SHP77 (cell line): ENCODE results near the gene CSRP2.
A peak's percentile ranks its signal among the peaks of the same experiment; 100 is the strongest.

Experiments used
- DNase-seq, 2 experiments: peaks; one replicate each; lab custom pipeline; 2025; lab: John Stamatoyannopoulos, UW

Gene CSRP2

DNA sequence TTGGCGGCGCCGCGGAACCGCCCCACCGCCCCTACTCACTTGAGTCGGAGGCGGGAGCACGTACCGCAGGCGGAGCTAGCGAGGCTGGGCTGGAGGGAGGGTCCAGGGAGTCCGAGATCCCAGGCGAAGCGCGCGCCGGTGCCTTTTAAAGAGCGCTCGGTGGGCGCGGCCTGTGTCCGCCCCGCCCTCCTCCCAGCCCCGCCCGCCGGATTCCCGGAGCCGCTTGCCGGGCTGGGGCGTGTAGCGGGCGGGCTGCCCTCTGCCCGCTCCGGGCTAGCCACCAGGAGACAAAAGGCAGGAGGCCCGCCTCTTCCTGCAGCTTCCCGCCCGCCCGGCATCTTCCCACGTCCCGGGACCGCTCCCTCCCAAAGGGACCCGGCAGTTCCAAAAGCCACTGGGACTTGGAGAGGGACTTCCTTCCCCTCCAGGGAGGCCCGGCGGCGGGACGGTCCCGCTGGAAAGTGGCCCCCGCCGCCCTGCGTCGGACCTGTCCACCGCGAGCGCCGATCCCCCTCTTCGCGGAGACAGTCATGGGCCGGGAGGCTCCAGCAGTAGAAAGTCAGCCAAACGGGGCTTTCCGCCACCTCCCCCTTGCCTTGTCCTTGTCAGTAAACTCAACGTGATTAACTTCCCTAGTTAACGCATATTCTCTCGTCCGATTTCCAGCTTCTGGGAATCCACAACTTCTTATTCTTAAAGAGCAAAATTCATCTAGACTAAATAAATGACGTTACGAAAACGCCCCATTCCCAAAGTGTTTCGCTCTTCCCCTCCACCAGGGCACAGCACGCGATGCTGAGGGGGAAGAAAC lies at the start of gene CSRP2:
CSRP2 (minus strand) TSS at position 121 of the 811 bp plus-strand sequence. CDS start 12,759 bp downstream, outside the sequence.
- peak; percentile 82 to 96 for DNase-seq

DNA sequence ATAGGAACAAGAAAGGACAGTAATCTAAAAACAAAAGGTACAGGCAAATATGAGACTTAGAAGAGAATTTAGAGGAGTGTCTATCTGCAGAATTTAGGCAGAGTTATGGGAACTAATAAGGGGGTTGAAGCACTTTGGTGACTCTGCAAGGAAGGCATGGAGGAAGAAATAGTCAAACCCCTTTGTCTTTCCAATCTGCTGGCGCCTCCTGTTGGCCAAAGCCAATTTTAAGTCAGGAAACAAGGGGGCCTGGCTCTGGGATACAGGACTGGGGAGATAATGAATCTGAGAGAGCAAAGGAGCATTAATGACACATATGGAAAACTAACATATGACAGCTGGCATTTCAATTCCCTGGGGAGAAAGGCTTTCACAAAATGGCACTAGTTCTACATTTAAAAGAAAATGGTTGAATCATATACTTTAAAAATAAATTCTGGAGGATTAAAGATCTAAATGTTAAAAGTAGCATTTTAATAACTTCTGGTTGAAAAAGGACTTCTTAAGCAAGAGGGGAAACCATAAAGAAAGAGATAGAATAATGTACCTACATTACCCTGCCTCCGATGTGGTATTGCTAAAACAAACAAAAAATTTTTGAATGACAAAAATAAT lies 48.5 kb upstream of the CSRP2 start:
- DNase-seq, result no peak

DNA sequence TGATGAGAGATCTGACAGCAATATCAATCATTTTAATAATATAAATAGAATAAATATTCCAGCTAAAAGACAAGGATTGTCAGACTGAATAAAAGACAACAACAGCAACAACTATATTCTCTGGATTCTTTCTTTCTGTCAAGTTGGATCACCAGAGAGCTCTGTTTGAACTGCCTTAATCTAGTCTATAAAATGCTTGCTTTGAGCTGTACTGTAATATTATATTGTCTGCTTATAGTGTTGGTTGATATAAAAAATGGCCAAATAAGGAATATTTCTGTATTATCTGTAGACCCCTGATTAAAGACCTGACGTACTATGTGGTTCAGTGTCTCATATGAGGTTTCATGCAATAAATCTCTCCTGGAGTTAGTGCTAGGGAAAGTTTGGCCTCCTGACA lies 46.3 kb upstream of the CSRP2 start:
- no peak for DNase-seq

DNA sequence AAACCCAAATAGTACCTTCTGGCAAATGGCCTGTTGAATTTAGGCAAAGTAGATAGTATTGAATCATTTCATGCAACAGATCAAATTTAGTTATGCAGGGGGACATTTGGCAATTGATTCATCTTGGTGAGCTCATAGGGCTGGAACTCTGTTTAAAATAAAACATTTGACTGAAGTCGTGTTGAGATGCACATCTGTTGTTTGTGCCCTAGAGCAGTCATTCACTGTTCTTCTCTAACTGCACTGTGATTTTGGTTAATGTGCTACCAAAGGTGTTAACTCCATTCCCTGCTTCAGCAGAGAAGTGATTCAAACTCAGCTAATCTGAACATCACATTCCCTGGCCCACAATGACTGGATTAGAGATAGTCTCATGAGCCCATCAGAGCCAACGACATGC lies 44.0 kb upstream of the CSRP2 start:
- no peak for DNase-seq

DNA sequence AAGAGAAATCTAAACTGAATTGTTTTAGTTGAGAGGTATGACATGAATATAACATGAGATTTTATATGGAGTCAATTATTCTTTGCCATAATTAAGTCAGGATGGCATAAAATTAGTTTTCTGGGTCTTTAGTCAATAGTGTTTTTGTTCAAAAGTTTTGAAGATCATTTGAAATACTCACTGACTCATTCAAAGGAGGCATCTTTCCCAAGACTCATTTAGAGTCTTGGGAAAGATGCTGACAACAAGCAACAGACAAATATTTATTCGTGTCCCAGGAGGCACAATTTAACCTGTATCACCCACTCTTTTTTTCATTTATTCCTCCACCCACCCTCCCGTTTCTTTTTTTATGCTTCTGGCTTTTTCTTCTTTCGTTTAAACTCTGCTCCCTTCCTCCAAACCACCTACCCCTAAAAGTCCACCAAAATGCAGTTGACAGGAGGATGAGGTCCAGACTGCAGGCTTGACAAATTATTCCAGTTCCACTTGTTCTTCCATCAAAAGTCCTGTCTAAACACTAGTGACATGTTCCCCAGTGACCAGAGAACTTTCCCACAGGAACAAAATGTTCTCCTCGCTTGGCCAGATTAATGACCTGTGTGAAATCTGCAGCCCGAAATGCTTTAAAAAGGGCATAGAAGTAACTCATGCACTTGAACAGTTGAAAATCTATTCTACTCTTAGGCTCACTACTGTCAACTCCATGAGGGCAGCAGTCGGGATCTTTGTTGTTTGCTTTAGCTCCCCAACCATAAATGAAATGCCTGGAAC lies 43.3 kb upstream of the CSRP2 start:
- no peak for DNase-seq

DNA sequence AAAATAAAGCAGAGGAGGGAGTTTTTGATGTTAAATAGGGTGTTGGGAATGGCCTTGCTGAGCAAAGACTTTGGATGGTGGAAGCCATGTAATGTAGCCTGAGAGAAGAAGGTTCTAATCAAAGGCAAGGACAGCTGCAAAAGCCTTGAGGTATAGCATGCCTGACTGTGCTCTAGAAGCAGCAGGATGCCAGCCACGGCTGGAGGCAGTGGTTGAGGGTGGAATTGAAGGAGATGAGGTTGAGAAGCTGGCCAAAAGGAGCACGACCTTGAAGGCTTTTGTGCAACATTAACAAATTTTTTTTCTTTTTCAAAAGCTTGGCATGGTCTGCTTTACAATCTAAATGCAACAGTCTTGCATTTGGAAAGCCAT lies 42.3 kb upstream of the CSRP2 start:
- no peak for DNase-seq

DNA sequence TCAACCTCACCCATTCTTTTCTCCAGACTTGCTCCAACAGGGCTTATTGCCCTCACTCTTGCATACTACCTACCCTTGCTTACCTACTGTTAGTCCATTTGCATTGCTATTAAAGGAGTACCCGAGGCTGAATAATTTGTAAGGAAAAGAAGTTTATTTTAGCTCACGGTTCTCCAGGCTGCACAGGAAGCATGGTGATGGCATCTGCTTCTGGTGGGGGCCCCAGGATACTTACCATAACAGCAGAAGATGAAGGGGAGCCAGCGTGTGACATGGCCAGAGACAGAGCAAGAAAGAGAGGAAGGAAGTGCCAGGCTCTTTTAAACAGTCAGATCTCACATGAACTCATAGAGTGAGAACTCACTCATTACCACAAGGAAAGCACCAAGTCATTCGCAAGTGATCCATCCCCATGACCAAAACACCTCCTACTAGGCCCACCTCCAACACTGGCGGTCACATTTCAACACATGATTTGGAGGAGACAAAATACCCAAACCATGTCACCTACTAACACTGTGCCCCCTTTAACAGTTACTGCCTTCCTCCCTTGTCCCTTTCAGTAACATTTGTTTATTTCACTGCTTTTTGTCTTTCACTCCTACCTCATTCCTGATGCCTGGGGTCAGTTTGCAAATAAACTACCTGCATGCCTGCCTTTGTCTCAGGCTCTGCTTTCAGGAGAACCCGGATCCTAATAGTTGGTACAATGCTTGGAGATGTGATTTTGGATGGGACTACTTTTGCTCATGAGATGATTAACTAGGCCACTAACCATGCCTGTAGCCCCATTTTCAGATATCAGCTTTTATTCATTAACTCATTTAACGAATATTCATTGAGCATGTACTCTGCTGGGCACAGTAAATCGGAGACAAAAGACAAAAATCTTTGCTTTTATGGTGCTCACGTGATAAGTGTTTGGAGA lies 41.6 kb upstream of the CSRP2 start:
- no peak for DNase-seq

DNA sequence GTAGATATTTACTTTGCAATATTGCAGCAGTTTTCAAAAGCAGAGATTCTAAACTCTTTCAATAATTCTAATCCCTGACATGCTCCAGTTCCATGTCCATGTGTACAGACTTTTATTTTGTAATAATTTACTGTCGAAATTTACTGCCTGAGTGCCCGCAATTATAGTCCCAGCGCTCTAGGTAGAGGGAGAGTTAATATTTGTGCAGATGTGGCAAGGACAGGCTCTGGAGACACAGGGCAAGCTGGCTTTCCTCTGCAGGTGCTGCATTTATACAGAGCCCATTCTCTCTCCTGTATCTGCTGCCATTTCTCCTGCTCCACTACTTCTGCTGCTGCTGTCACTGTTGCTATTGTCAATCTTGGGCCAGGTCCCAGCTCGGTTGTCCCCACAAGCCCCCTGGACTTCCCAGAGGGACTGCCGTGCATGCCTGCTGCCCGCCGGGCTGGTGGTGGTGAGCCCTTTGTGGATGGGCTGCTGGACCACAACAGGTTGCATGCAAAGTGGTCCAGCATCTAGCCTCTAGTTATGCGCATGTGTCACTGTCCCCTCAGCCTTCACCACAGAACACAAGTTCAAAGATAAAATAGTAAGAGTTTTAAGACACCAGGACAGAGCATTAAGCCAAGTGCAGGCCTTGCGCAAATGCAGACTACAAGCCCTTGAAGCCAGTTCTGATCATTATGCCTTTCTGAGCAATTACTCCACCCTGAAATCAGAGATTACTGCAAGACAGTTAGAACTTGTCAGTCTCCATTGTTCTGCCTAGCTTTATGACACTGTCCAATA lies 40.8 kb upstream of the CSRP2 start:
- peak; percentile 44 to 68 for DNase-seq

DNA sequence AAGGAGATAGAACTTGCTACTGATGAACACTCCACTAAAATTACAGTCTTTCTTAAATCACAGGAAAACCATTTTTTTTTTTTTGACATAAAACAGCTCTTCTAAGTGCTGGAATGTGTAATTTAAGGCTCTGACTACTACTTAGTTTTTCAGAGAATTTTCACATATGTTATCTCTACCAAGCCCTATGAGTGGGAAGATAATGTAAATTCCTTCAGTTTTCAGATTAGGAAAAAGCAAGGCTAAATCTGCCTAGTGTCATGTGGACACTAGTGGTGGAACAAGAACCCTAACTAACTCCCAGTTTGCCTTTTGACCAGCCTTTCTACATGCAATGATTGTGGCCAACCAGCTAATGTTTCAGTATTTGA lies 37.3 kb upstream of the CSRP2 start:
- no peak for DNase-seq

DNA sequence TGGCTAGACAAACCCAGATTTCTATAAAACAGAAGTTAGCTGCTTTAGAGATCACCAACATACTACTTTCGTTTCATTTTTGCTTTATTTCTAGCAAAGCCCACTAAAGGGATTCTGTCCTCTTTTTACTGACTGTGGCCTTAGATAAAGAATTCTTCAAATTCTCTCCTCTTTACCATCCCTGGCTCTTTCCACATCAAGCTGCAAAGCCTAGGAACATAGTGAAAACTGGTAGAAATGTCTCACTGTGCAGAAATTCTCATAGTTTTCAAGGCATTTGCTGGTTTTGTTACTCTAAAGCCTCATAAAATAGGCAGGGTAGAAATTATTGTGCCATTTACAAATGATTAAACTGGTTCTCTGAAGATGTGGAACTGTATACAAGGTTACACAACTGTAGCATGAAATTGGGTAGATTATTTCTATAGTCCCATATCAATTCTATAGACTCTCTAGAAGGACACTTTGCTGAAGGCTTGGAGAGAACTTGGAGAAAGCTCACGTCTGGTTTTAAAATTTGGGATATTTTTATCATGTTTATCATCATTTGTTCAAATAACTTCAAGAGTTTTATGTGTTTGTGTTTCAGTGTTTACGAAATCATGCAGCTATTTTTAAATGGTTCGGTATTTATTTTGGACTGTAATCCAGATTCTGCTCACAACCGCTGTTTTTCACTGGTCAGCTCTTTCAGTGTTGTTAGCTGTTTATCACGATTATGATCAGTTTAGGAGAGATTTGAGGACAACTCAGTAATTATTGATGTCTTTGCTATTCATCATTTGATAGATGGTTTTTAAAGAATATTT lies 36.7 kb upstream of the CSRP2 start:
- DNase-seq, result no peak

DNA sequence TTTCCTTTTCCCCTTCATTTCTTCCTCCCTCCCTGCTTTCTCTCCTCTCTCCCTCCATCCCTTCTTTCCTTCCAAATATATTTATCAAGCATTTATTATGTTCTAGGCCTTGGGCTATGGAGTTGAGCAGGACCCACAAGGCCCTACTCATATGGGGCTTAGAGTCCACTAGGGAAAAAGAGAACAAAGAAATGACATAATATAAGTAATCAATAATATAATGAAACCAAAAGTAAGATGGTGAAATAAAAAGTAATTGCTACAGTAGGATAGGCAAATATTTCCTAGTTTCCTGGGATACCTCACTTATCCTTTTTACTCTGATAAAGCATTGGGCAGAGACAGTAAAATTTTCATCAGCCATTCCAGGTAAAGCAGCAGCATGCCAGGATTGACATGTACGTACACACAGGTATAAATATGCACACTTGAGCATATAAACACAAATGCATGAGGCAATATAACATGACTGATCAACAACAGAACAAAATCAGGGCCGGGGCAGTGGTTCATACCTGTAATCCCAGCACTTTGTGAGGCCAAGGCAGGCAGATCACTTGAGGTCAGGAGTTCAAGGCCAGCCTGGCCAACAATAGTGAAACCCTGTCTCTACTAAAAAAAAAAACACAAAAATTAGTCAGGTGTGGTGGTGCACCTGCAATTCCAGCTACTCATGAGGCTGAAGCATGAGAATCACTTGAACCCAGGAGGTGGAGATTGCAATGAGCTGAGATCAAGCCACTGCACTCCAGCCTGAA lies 35.5 kb upstream of the CSRP2 start:
- no peak for DNase-seq

DNA sequence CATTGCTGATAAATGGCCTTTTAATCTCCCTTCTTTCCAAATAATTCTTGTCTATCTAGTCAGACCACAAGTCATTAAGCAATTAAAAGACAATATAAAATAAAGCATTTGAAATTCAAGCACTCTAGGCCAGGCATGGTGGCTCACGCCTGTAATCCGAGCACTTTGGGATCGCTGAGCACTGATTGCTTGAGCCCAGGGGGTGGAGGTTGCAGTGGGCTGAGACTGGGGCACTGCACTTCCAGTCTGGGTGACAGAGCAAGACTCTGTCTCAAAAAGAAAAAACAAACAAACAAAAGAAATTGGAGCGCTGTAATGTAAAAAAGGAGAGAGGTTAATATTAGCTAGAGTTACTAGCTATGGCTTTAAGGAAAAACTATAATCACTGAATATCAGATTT lies 30.5 kb upstream of the CSRP2 start:
- DNase-seq, result no peak

DNA sequence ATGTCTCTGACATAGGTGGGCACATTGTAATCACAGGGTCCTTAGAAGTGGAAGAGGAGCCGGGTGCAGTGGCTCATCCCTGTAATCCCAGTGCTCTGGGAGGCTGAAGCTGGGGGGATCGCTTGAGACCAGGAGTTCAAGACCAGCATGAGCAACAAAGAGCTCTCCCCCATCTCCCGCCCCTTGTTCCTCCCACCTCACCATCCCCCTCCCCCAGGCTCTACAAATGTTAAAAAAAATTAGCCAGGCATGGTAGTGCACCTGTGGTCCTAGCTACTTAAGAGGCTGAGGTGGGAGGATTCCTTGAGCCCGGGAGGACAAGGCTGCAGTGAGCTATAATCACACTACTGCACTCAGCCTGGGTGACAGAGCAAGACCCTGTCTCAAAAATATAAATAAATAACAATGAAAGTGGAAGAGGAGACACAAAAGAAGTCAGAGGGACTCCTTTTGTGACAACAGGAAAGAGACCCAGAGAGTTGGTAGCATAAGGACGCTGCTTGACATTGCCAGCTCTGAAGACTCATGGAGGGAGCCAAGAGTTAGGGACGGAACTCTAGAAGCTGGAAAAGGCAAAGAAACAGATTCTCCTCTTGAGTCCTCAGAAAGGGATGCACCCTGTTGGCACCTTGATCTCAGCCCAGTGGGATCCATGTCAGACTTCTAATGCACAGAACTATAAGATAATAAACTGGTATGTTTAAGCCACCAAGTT lies 29.6 kb upstream of the CSRP2 start:
- DNase-seq, result no peak

DNA sequence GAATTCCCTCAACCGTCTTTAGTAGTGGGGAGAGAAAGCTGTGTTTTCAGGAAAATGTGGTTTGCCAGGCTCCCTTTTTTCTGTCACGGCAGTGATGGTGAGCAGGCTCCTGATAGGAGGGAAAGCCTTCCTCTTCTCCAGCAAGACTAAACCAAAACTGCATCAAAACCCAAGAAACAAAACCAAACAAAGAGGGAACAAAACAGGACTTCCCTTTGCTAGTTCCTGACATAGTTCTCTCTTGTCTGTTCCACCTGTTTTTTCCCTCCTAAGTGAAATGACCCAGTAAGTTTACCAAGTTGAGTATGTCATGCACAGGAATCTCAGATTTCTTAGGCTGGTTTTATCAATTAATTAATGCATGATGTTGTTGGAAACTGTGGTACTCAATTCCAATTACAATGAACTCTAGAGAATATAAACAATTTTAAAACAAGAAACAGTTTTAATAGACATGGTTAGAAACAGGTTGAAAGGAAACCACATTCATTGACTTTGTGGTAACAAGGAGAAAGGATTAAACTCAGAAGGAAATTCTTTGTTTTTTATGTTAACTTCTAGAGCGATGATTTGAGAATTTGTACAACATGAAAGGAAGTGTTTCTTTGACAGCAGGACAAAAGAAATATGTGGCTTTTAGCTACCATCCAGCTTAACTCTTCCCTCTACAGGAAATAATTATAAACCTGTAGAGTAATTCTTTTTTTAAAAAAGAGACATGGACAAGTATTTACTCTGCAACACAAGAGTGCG lies 23.0 kb upstream of the CSRP2 start:
- no peak for DNase-seq

DNA sequence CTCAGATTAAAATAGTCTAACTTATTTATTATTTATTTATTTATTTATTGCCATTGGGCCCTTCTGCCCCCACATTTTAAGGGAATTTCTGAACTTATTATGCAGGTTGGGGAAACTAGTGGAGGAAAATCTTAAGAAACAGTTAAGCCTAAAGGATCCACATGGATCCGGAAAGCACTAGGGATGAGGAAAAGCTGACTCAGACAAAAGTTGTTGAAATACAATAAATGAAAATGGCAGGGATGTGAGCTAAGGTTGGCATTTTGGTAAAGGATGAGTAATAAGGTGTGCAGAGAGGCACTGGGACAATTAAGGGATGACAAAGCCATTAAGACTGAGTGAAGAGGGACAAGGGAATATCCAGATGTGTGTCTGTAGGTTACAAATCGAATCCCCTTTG lies 20.7 kb upstream of the CSRP2 start:
- DNase-seq, result no peak

DNA sequence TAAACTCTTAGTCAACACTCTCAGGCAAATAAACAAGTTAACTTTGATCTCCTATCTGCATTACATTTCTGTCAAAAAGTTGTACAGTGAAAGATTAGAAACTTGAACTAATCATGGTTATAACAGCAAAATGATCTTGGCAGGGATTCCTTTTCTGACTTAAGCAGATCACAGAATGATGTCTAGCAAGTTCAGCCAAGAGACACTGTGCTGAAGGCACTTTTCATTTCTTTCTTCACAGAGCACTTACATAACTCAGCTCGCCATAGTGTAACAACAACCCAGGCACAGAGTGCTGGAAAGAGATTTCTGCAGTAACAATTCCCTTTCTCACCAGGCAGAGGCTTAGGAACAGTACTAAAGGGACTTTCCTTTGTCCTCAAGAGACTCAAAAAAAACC lies 19.6 kb upstream of the CSRP2 start:
- DNase-seq, result no peak

DNA sequence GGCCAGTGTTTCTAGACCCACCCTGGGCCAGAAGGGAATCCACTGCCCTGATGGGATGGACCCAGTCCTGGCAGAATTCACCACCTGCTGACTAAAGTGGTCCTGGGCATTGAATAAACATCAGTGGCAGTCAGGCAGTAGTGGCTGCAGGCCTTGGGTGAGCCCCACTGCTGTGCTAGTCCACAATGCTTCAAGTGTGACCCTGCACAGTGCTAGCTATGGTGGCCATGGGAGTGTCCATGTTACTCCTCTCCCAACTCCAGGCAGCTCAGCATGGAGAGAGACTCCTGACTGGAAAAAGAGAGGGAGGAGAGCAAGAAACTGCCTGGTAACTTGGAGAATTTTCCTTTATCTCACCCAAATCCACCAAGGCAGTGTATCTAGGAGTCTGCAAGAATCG lies 17.5 kb upstream of the CSRP2 start:
- no peak for DNase-seq

DNA sequence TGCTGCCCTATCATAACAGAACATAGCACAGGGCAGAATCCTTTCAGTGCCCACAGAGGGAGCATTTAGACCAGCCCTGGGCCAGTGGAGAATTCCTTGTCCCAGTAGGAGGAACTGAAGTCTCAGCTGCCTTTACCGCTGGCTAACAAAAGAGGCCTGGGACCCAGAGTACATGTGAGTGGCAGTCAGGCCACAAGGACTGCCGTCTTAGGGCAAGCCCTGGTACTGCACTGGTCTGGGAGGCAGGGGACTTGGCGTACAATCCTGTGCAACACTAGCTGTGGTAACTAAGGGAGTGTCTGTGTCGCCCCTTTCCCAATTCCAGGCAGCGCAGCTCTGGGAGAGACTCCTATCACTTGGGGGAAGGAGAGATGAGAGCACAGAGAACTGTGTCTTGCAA lies 17.0 kb upstream of the CSRP2 start:
- no peak for DNase-seq
